ENCODE results near the gene SERTAD4.

- TF ChIP-seq, protein P1, sequence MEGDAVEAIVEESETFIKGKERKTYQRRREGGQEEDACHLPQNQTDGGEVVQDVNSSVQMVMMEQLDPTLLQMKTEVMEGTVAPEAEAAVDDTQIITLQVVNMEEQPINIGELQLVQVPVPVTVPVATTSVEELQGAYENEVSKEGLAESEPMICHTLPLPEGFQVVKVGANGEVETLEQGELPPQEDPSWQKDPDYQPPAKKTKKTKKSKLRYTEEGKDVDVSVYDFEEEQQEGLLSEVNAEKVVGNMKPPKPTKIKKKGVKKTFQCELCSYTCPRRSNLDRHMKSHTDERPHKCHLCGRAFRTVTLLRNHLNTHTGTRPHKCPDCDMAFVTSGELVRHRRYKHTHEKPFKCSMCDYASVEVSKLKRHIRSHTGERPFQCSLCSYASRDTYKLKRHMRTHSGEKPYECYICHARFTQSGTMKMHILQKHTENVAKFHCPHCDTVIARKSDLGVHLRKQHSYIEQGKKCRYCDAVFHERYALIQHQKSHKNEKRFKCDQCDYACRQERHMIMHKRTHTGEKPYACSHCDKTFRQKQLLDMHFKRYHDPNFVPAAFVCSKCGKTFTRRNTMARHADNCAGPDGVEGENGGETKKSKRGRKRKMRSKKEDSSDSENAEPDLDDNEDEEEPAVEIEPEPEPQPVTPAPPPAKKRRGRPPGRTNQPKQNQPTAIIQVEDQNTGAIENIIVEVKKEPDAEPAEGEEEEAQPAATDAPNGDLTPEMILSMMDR (conservative IDR thresholded peaks at IDR 0.05 in 1 of 2, IDR thresholded peaks at IDR 0.05 in 1 of 2; ENCODE audit: low read depth in 1 of 2, low read length in 2 of 2) = no peak
- no peak for TF ChIP-seq EZH2 (IDR thresholded peaks at IDR 0.05; ENCODE audit: low read length, missing control alignments)
These were observed 618 bp upstream of the SERTAD4 start for GRCh38 chr1:210231846-210232510.
